HepG2 (cell line): ENCODE results near the gene L3MBTL1. TPM values are rescaled to one million over a fixed set of nuclear protein-coding genes. Genes with fewer than 3 reads are reported as not detected.

Experiments
- AGO2 ChIP-seq: fragments of 200-400 bp; formaldehyde crosslinking; optimal IDR thresholded peaks from 2 replicates; pipeline ENCODE3; 2017; ENCODE audit warnings: mild to moderate bottlenecking, low read depth, low read length, moderate library complexity
- ATF2 ChIP-seq: sonication (generic); formaldehyde crosslinking; IDR thresholded peaks from 2 replicates; pipeline ENCODE4 v1.4.0; 2020; ENCODE audit warnings: missing genetic modification reagents
- FOXK1 ChIP-seq: sonication (generic); formaldehyde crosslinking; IDR thresholded peaks from 2 replicates; pipeline ENCODE4 v1.4.0; 2020; ENCODE audit warnings: low read depth, missing genetic modification reagents, borderline replicate concordance
- HES4 ChIP-seq: sonication (generic); formaldehyde crosslinking; IDR thresholded peaks from 2 replicates; pipeline ENCODE4 v1.9.0; 2021; ENCODE audit warnings: mild to moderate bottlenecking, missing genetic modification reagents, borderline replicate concordance
- HMG20A ChIP-seq: IDR thresholded peaks from 2 replicates; pipeline ENCODE4 v1.6.1; 2016; ENCODE audit warnings: borderline replicate concordance
- IRF2 ChIP-seq: IDR thresholded peaks from 2 replicates; pipeline ENCODE4 v1.6.1; 2018; ENCODE audit warnings: missing genetic modification reagents, missing compliant biosample characterization
- PLSCR1 ChIP-seq: sonication (generic); formaldehyde crosslinking; IDR thresholded peaks from 2 replicates; pipeline ENCODE4 v1.5.0; 2020; ENCODE audit warnings: missing genetic modification reagents, mild to moderate bottlenecking, borderline replicate concordance
- SKIL ChIP-seq: sonication (generic); formaldehyde crosslinking; IDR thresholded peaks from 2 replicates; pipeline ENCODE4 v1.8.0; 2022; ENCODE audit warnings: missing genetic modification reagents, mild to moderate bottlenecking, moderate library complexity, borderline replicate concordance
- THRA ChIP-seq: sonication (generic); formaldehyde crosslinking; IDR thresholded peaks from 2 replicates; pipeline ENCODE4 v1.4.0; 2020; ENCODE audit warnings: missing genetic modification reagents, borderline replicate concordance
- TIGD3 ChIP-seq: sonication (generic); formaldehyde crosslinking; IDR thresholded peaks from 2 replicates; pipeline ENCODE4 v1.5.1; 2020; ENCODE audit warnings: mild to moderate bottlenecking, missing genetic modification reagents, borderline replicate concordance
- ZFAT ChIP-seq: sonication (generic); formaldehyde crosslinking; conservative IDR thresholded peaks from 2 replicates; pipeline ENCODE4 v1.8.1; 2023; ENCODE audit warnings: missing genetic modification reagents, inconsistent platforms
- ZNF207 ChIP-seq: fragments of 450-650 bp; IDR thresholded peaks from 2 replicates; pipeline ENCODE4 v1.6.1; 2016; ENCODE audit warnings: antibody characterized with exemption, borderline replicate concordance
- ZNF232 ChIP-seq: sonication (generic); formaldehyde crosslinking; IDR thresholded peaks from 2 replicates; pipeline ENCODE4 v1.4.0; 2020; ENCODE audit warnings: missing genetic modification reagents, borderline replicate concordance
- ZNF253 ChIP-seq: sonication (generic); formaldehyde crosslinking; IDR thresholded peaks from 2 replicates; pipeline ENCODE4 v1.8.0; 2022; ENCODE audit warnings: mild to moderate bottlenecking, missing genetic modification reagents, borderline replicate concordance
- ZNF263 ChIP-seq: sonication (generic); formaldehyde crosslinking; IDR thresholded peaks from 2 replicates; pipeline ENCODE4 v1.4.0; 2020; ENCODE audit warnings: missing genetic modification reagents
- ZNF275 ChIP-seq: sonication (generic); formaldehyde crosslinking; IDR thresholded peaks from 2 replicates; pipeline ENCODE4 v1.8.0; 2022; ENCODE audit warnings: missing genetic modification reagents, mild to moderate bottlenecking, inconsistent platforms, borderline replicate concordance
- ZNF343 ChIP-seq: sonication (generic); formaldehyde crosslinking; IDR thresholded peaks from 2 replicates; pipeline ENCODE4 v1.4.0; 2020; ENCODE audit warnings: mild to moderate bottlenecking, missing genetic modification reagents
- ZNF484 ChIP-seq: sonication (generic); formaldehyde crosslinking; IDR thresholded peaks from 2 replicates; pipeline ENCODE4 v1.5.1; 2020; ENCODE audit warnings: mild to moderate bottlenecking, low read depth, missing genetic modification reagents, borderline replicate concordance
- ZNF773 ChIP-seq: sonication (generic); formaldehyde crosslinking; IDR thresholded peaks from 2 replicates; pipeline ENCODE4 v1.4.0; 2020; ENCODE audit warnings: missing genetic modification reagents, borderline replicate concordance
- polyA plus RNA-seq, 8 experiments: library from polyadenylated mRNA; depleted of rRNA in 3 of 8; stranded (reverse) in 7 of 8; unstranded in 1 of 8; fragments of >200 nt; fragmentation: Illumina TruSeq in 4 of 8; extraction: Trizol in 4 of 8; gene quantifications; 2 replicates each; pipeline versions ENCODE4 v1.2.1 to v1.2.3, GENCODE V29; 2011 to 2016; ENCODE audit warnings: low read depth in 4 of 8, missing spikeins in 1 of 8, mixed read lengths in 1 of 8; ENCODE audit not compliant: insufficient read depth in 1 of 8
- total RNA-seq, 5 experiments: library from RNA; depleted of rRNA; stranded (reverse); fragments of >200 nt; fragmentation: Illumina TruSeq; extraction: Trizol; gene quantifications; 2 replicates each; pipeline ENCODE4 v1.2.3, GENCODE V29; 2016; ENCODE audit warnings: low read depth in 1 of 5

L3MBTL1 gene
- total and polyA plus RNA-seq, 2 of the 13 experiments (the other 11 are each of a cell fraction or from before 2014, with no cell fraction given): 9.0 to 17.8 TPM

- no peak; the same call in none of the 2 replicates for TF ChIP-seq ZNF263 (CRISPR knock-in tag)
- 0 out of 2 replicates have a peak, but pooled peaks have one; percentile 51 for TF ChIP-seq ZNF253 (CRISPR knock-in tag)
- peak; percentile 22; the same call in 1 of the 2 replicates for TF ChIP-seq HES4
- TF ChIP-seq ZNF275 (CRISPR knock-in tag): no peak
- TF ChIP-seq ZNF232 (CRISPR knock-in tag): peak; percentile 56; the same call in 1 of the 2 replicates
- no peak for TF ChIP-seq ZNF207
- peak; percentile 82; the same call in 1 of the 2 replicates for TF ChIP-seq PLSCR1 (CRISPR knock-in tag)
- no peak; the same call in 1 of the 2 replicates for TF ChIP-seq ATF2 (CRISPR knock-in tag)
- peak; percentile 79; the same call in 1 of the 2 replicates for TF ChIP-seq IRF2
- peak; percentile 59 for TF ChIP-seq HMG20A (CRISPR knock-in tag)
- 0 out of 2 replicates have a peak, but pooled peaks have one; percentile 0 for TF ChIP-seq ZNF343
- TF ChIP-seq AGO2: peak; percentile 33
- TF ChIP-seq ZNF484 (CRISPR knock-in tag): no peak; the same call in 1 of the 2 replicates
- no peak; the same call in 1 of the 2 replicates for TF ChIP-seq TIGD3 (CRISPR knock-in tag)
- peak; percentile 86; the same call in 1 of the 2 replicates for TF ChIP-seq THRA (CRISPR knock-in tag)
- peak; percentile 70; the same call in 1 of the 2 replicates for TF ChIP-seq SKIL
- no peak for TF ChIP-seq ZNF773 (CRISPR knock-in tag)
- TF ChIP-seq ZFAT (CRISPR knock-in tag): no peak
- no peak for TF ChIP-seq FOXK1 (CRISPR knock-in tag)
Measured at GRCh38 chr20:43558412-43559146, 51.1 kb downstream of the L3MBTL1 start, which contains the start of gene SGK2 (continued).
